Gastrocnemius medialis (tissue), 4 donors: Measurements from ENCODE around the gene ASIC3. TPM values are rescaled to one million over a fixed set of nuclear protein-coding genes. Genes with fewer than 3 reads are reported as not detected.

Experiments used
- ATAC-seq, 2 donors: fragments of 150-250 bp; one replicate each; pipeline ENCODE4 v1.9.1; 2016
- DNase-seq, 2 donors: peaks; one replicate each; pipeline ENCODE4 v3.0.0-alpha.2; 2019
- H3K27ac ChIP-seq, 4 donors: fragments of 200-600 bp; sonication (generic); 1 replicate in 1 of 4; 2 replicates in 3 of 4; pipeline ENCODE4 v1.5.1; 2016 to 2018; ENCODE audit warnings: mild to moderate bottlenecking in 2 of 4, moderate library complexity in 1 of 4
- H3K27me3 ChIP-seq, 3 donors: fragments of 200-600 bp; sonication (generic) in 2 of 3; 1 replicate in 1 of 3; 2 replicates in 2 of 3; pipeline versions ENCODE4 v1.5.1 to v1.6.0; 2016 to 2019; ENCODE audit warnings: mild to moderate bottlenecking in 1 of 3, moderate library complexity in 1 of 3
- H3K36me3 ChIP-seq, 2 donors: fragments of 200-600 bp; sonication (generic) in 1 of 2; one replicate each; pipeline ENCODE4 v1.5.1; 2017 to 2018
- H3K4me1 ChIP-seq, 2 donors: fragments of 200-600 bp; sonication (generic) in 1 of 2; one replicate each; pipeline ENCODE4 v1.5.1; 2016 to 2017; ENCODE audit warnings: mild to moderate bottlenecking in 2 of 2
- H3K4me3 ChIP-seq, 4 donors: fragments of 200-600 bp; sonication (generic) in 3 of 4; 1 replicate in 1 of 4; 2 replicates in 3 of 4; pipeline ENCODE4 v1.5.1; 2016 to 2019; ENCODE audit warnings: mild to moderate bottlenecking in 2 of 4
- H3K9me3 ChIP-seq, 3 donors: fragments of 200-600 bp; sonication (generic) in 2 of 3; 1 replicate in 1 of 3; 2 replicates in 2 of 3; pipeline ENCODE4 v1.5.1; 2016 to 2019
- CTCF ChIP-seq, 5 experiments: fragments of 450-650 bp in 3 of 5; fragments of 200-600 bp in 2 of 5; sonication (generic) in 2 of 5; IDR thresholded peaks in 4 of 5; conservative IDR thresholded peaks in 1 of 5; 1 replicate in 4 of 5; 2 replicates in 1 of 5; pipeline ENCODE4 v1.5.1; 2016 to 2019; ENCODE audit warnings: antibody characterized with exemption in 5 of 5, mild to moderate bottlenecking in 3 of 5, moderate library complexity in 3 of 5
- POLR2A ChIP-seq, 2 donors: fragments of 450-650 bp; IDR thresholded peaks; one replicate each; pipeline ENCODE4 v1.6.1; 2017; ENCODE audit warnings: antibody characterized with exemption in 2 of 2, mild to moderate bottlenecking in 2 of 2, moderate library complexity in 2 of 2
- in situ Hi-C, 4 donors: fragments of 200-750 bp; cut with MboI; loops; one replicate each; pipeline versions ENCODE4 v1.15.0 to v1.8.0; 2017; ENCODE audit warnings: low sequenced_read_pairs in 4 of 4
- intact Hi-C: fragments of 100-400 bp; cut with DNase I; formaldehyde crosslinking; loops from one replicate; pipeline ENCODE4 v1.15.1; 2023; ENCODE audit warnings: low total_unique reads
- total RNA-seq, 4 donors: library from RNA; depleted of rRNA; stranded (reverse); fragments of >200 nt; gene quantifications; one replicate each; pipeline versions ENCODE4 v1.1.0 to v1.2.3, GENCODE V29; 2016

ASIC3 gene
- total RNA-seq, 4 donors from 2014 or later: 0.72 to 11.0 (median 2.5) TPM

GRCh38 chr7:151007469-151007898, 40.8 kb upstream of the ASIC3 start:
- H3K36me3 ChIP-seq: no peaks in the 10 kb centered on the region
- no peak overlapping the region for H3K27ac ChIP-seq
- intact Hi-C loops: no loop called here
- peaks cover 5 to 25% (median 23%) of the 10 kb centered on the region in 3 donors for H3K27me3 ChIP-seq
- H3K4me3 ChIP-seq: no peak overlapping the region
- DNase-seq (no peak), ATAC-seq (no peak)
- no peaks in the 10 kb centered on the region for H3K4me1 ChIP-seq
- H3K9me3 ChIP-seq: no peaks in the 10 kb centered on the region
- in situ Hi-C loops: no loop called here
- TF ChIP-seq POLR2A (IDR thresholded peaks at IDR 0.05): no peak
- TF ChIP-seq CTCF (IDR thresholded peaks at IDR 0.05 in 4 of 5, conservative IDR thresholded peaks at IDR 0.05 in 1 of 5): no peak

- H3K4me1 ChIP-seq: peaks cover 0 to 2% of the 10 kb centered on the region in 2 donors
- intact Hi-C loops: no loop called here
- in situ Hi-C loops: no loop called here
These were observed 40.2 kb upstream of the ASIC3 start for GRCh38 chr7:151008143-151008510.

GRCh38 chr7:151008511-151009323, 39.6 kb upstream of the ASIC3 start:
- Histone ChIP-seq H3K36me3 (no peaks in the 10 kb centered on the region), H3K27ac (no peak overlapping the region), H3K9me3 (no peaks in the 10 kb centered on the region), H3K4me1 (peaks cover 0 to 8% of the 10 kb centered on the region in 2 donors), H3K27me3 (peaks cover 5 to 38% (median 35%) of the 10 kb centered on the region in 3 donors), H3K4me3 (peak overlapping the region in 1 of 4 donors; percentile 18)
- DNase-seq (no peak), ATAC-seq (peak in 1 of 2 donors; percentile 30)
- no peak for TF ChIP-seq POLR2A (IDR thresholded peaks at IDR 0.05)
- TF ChIP-seq CTCF (IDR thresholded peaks at IDR 0.05 in 4 of 5, conservative IDR thresholded peaks at IDR 0.05 in 1 of 5): peak in 4 of 5 experiments; percentile 45 to 71 (median 46)
- intact Hi-C loops (no loop called here), in situ Hi-C loops (no loop called here)

More at GRCh38 chr7:151008143-151008510, 40.2 kb upstream of the ASIC3 start:
- DNase-seq (no peak), ATAC-seq (no peak)
- Histone ChIP-seq H3K36me3 (no peaks in the 10 kb centered on the region), H3K4me3 (peak overlapping the region in 1 of 4 donors; percentile 18), H3K27me3 (peaks cover 5 to 32% (median 30%) of the 10 kb centered on the region in 3 donors), H3K9me3 (no peaks in the 10 kb centered on the region), H3K27ac (no peak overlapping the region)
- TF ChIP-seq POLR2A (IDR thresholded peaks at IDR 0.05): no peak
- no peak for TF ChIP-seq CTCF (IDR thresholded peaks at IDR 0.05 in 4 of 5, conservative IDR thresholded peaks at IDR 0.05 in 1 of 5)

GRCh38 chr7:151009327-151010036, 38.8 kb upstream of the ASIC3 start:
- intact Hi-C loops: no loop called here
- Histone ChIP-seq H3K36me3 (no peaks in the 10 kb centered on the region), H3K4me3 (no peak overlapping the region), H3K27ac (no peak overlapping the region), H3K9me3 (no peaks in the 10 kb centered on the region), H3K27me3 (peaks cover 8 to 45% (median 43%) of the 10 kb centered on the region in 3 donors), H3K4me1 (peaks cover 0 to 12% of the 10 kb centered on the region in 2 donors)
- no peak for DNase-seq
- in situ Hi-C loops: no loop called here
- ATAC-seq: no peak
- TF ChIP-seq CTCF (IDR thresholded peaks at IDR 0.05 in 4 of 5, conservative IDR thresholded peaks at IDR 0.05 in 1 of 5) (no peak), POLR2A (IDR thresholded peaks at IDR 0.05) (no peak)
